H1 (cell line): ENCODE data around the gene SH3D19. TPM values are rescaled to one million over a fixed set of nuclear protein-coding genes. Genes with fewer than 3 reads are reported as not detected.

Experiments
- CTCF ChIA-PET: fragments of 300-600 bp; sonication (Branson Sonifier 250); formaldehyde crosslinking; loops from one replicate; lab custom pipeline; 2021; ENCODE audit not compliant: partially characterized antibody; lab: Charles Lee
- POLR2A ChIA-PET: fragments of 300-600 bp; sonication (Branson Sonifier 250); formaldehyde crosslinking; loops from one replicate; lab custom pipeline; 2021; ENCODE audit warnings: inconsistent platforms; ENCODE audit not compliant: partially characterized antibody; lab: Charles Lee
- DNase-seq, 2 experiments: peaks; one replicate each; pipeline versions ENCODE4 v3.0.0 to v3.0.0-alpha.2; 2010 to 2022; ENCODE audit warnings: low spot score in 2 of 2, low read depth in 1 of 2, mixed read lengths in 1 of 2
- FAIRE-seq: peaks from 2 replicates; lab custom pipeline; 2011; peaks lifted over from hg19 to GRCh38; lab: Jason Lieb, UNC
- H2AFZ ChIP-seq: 2 replicates; pipeline ENCODE4 v1.8.1; 2012; ENCODE audit warnings: low read length, inconsistent platforms
- H2AK5ac ChIP-seq: 2 replicates; pipeline ENCODE4 v1.6.1; 2013; ENCODE audit warnings: low read depth, low read length
- H2BK120ac ChIP-seq: replicated peaks from 2 replicates; pipeline ENCODE3; 2013; ENCODE audit warnings: low read depth, low read length, inconsistent platforms
- H2BK12ac ChIP-seq: 2 replicates; pipeline ENCODE4 v1.6.1; 2013; ENCODE audit warnings: low read depth, low read length
- H2BK15ac ChIP-seq: 2 replicates; pipeline ENCODE4 v1.6.1; 2013; ENCODE audit warnings: low read length
- H2BK20ac ChIP-seq: 2 replicates; pipeline ENCODE4 v1.6.1; 2013; ENCODE audit warnings: low read length
- H2BK5ac ChIP-seq: 2 replicates; pipeline ENCODE4 v1.6.1; 2013; ENCODE audit warnings: low read depth, low read length
- H3K14ac ChIP-seq: 2 replicates; pipeline ENCODE4 v1.6.1; 2013; ENCODE audit warnings: inconsistent platforms; ENCODE audit not compliant: insufficient read length
- H3K18ac ChIP-seq: 2 replicates; pipeline ENCODE4 v1.6.1; 2013; ENCODE audit warnings: low read length; ENCODE audit errors: extremely low read depth
- H3K23ac ChIP-seq: 2 replicates; pipeline ENCODE4 v1.6.1; 2013; ENCODE audit warnings: inconsistent platforms; ENCODE audit not compliant: insufficient read length
- H3K23me2 ChIP-seq: 2 replicates; pipeline ENCODE4 v1.6.1; 2013; ENCODE audit warnings: low read depth, low read length
- H3K27ac ChIP-seq: 2 replicates; pipeline ENCODE4 v1.6.1; 2011; ENCODE audit warnings: low read depth, low read length, inconsistent platforms
- H3K27me3 ChIP-seq, 4 experiments: replicated peaks in 1 of 4; 1 replicate in 1 of 4; 2 replicates in 3 of 4; pipeline versions ENCODE4 v1.6.1 to v1.8.1; 2011 to 2013; ENCODE audit warnings: low read length in 3 of 4, mild to moderate bottlenecking in 3 of 4, inconsistent platforms in 2 of 4, mixed read lengths in 2 of 4, moderate library complexity in 1 of 4; ENCODE audit not compliant: control insufficient read depth in 3 of 4, insufficient read depth in 3 of 4; ENCODE audit errors: extremely low read depth in 1 of 4
- H3K36me3 ChIP-seq, 4 experiments: 2 replicates each; pipeline versions ENCODE4 v1.6.1 to v1.8.1; 2011 to 2013; ENCODE audit warnings: mild to moderate bottlenecking in 4 of 4, low read length in 3 of 4, moderate library complexity in 2 of 4, control low read depth in 1 of 4, inconsistent platforms in 1 of 4; ENCODE audit not compliant: insufficient read depth in 4 of 4, control insufficient read depth in 2 of 4
- H3K4ac ChIP-seq: replicated peaks from 2 replicates; pipeline ENCODE3; 2013; ENCODE audit warnings: low read length, low read depth, mixed read lengths, inconsistent platforms; ENCODE audit not compliant: insufficient read length
- H3K4me1 ChIP-seq, 4 experiments: replicated peaks in 1 of 4; 1 replicate in 1 of 4; 2 replicates in 3 of 4; pipeline versions ENCODE4 v1.6.1 to v1.8.1; 2011 to 2013; ENCODE audit warnings: low read length in 3 of 4, inconsistent platforms in 2 of 4, mixed read lengths in 1 of 4; ENCODE audit not compliant: insufficient read depth in 4 of 4, control insufficient read depth in 3 of 4
- H3K4me2 ChIP-seq, 2 experiments: 2 replicates each; pipeline versions ENCODE4 v1.6.1 to v1.8.1; 2011 to 2013; ENCODE audit warnings: low read depth in 2 of 2, low read length in 2 of 2, control low read depth in 1 of 2, inconsistent platforms in 1 of 2, mild to moderate bottlenecking in 1 of 2; ENCODE audit not compliant: insufficient read depth in 1 of 2
- H3K4me3 ChIP-seq, 4 experiments: fragments of 200-600, 300-600 bp in 1 of 4; sonication (generic), shearing (Covaris generic), sonication (Bioruptor Twin) in 1 of 4; 2 replicates each; pipeline versions ENCODE4 v1.5.1 to v1.8.1; 2011 to 2016; ENCODE audit warnings: low read length in 4 of 4, low read depth in 3 of 4, control low read depth in 2 of 4, inconsistent platforms in 2 of 4, mild to moderate bottlenecking in 2 of 4, mixed read lengths in 1 of 4, moderate library complexity in 1 of 4; ENCODE audit not compliant: insufficient read depth in 2 of 4; ENCODE audit errors: extremely low read depth in 1 of 4
- H3K56ac ChIP-seq: replicated peaks from 2 replicates; pipeline ENCODE3; 2013; ENCODE audit warnings: low read depth, mild to moderate bottlenecking, mixed read lengths, low read length, inconsistent platforms; ENCODE audit not compliant: insufficient read length
- H3K79me1 ChIP-seq: 2 replicates; pipeline ENCODE4 v1.6.1; 2013; ENCODE audit warnings: low read depth, low read length, control low read depth
- H3K79me2 ChIP-seq, 2 experiments: 2 replicates each; pipeline versions ENCODE4 v1.6.1 to v1.8.1; 2012 to 2013; ENCODE audit warnings: low read length in 2 of 2, mild to moderate bottlenecking in 2 of 2, inconsistent platforms in 1 of 2; ENCODE audit not compliant: insufficient read depth in 2 of 2, control insufficient read depth in 1 of 2
- H3K9ac ChIP-seq, 4 experiments: replicated peaks in 1 of 4; 1 replicate in 1 of 4; 2 replicates in 3 of 4; pipeline versions ENCODE4 v1.6.1 to v1.8.1; 2011 to 2013; ENCODE audit warnings: low read depth in 3 of 4, low read length in 3 of 4, control low read depth in 2 of 4, mild to moderate bottlenecking in 2 of 4, moderate library complexity in 2 of 4, inconsistent platforms in 1 of 4; ENCODE audit errors: extremely low read depth in 1 of 4
- H3K9me3 ChIP-seq, 2 experiments: 2 replicates each; pipeline versions ENCODE4 v1.6.1 to v1.8.1; 2012 to 2013; ENCODE audit warnings: mild to moderate bottlenecking in 2 of 2, moderate library complexity in 2 of 2, control low read depth in 1 of 2, inconsistent platforms in 1 of 2, low read depth in 1 of 2, low read length in 1 of 2, mixed read lengths in 1 of 2; ENCODE audit not compliant: insufficient read depth in 2 of 2
- H4K20me1 ChIP-seq, 2 experiments: replicated peaks in 1 of 2; 2 replicates each; pipeline versions ENCODE3 to v1.8.1; 2011 to 2013; ENCODE audit warnings: inconsistent platforms in 2 of 2, low read length in 2 of 2, mild to moderate bottlenecking in 1 of 2; ENCODE audit not compliant: insufficient read depth in 2 of 2, control insufficient read depth in 1 of 2
- H4K5ac ChIP-seq: 2 replicates; pipeline ENCODE4 v1.6.1; 2013; ENCODE audit warnings: low read length, low read depth, mixed read lengths, inconsistent platforms; ENCODE audit not compliant: insufficient read length
- H4K8ac ChIP-seq: 2 replicates; pipeline ENCODE4 v1.8.0; 2013; ENCODE audit warnings: mild to moderate bottlenecking, moderate library complexity, low read length, inconsistent platforms; ENCODE audit not compliant: insufficient read depth; ENCODE audit errors: extremely low read depth
- H4K91ac ChIP-seq: replicated peaks from 2 replicates; pipeline ENCODE3; 2013; ENCODE audit warnings: low read length, mixed read lengths, inconsistent platforms; ENCODE audit not compliant: insufficient read length
- BACH1 ChIP-seq: IDR thresholded peaks from 2 replicates; pipeline ENCODE4 v1.6.1; 2012; ENCODE audit warnings: low read length, improper control_type of control experiment
- BRCA1 ChIP-seq: IDR thresholded peaks from 2 replicates; pipeline ENCODE4 v1.6.1; 2012; ENCODE audit warnings: low read depth, low read length, improper control_type of control experiment
- CEBPB ChIP-seq: IDR thresholded peaks from 2 replicates; pipeline ENCODE4 v1.6.1; 2012; ENCODE audit warnings: low read depth, low read length
- GABPA ChIP-seq: IDR thresholded peaks from 2 replicates; pipeline ENCODE4 v1.6.1; 2011; ENCODE audit warnings: mild to moderate bottlenecking, low read length, moderate library complexity, borderline replicate concordance; ENCODE audit not compliant: insufficient read depth
- GTF2F1 ChIP-seq: IDR thresholded peaks from 2 replicates; pipeline ENCODE4 v1.6.1; 2012; ENCODE audit warnings: low read depth, low read length, improper control_type of control experiment, borderline replicate concordance
- HDAC6 ChIP-seq: IDR thresholded peaks from one replicate; pipeline ENCODE4 v1.7.1; 2012; ENCODE audit warnings: low read depth, mild to moderate bottlenecking, inconsistent platforms, low read length, moderate library complexity
- JUN ChIP-seq: IDR thresholded peaks from 2 replicates; pipeline ENCODE4 v1.6.1; 2011; ENCODE audit warnings: low read depth, mild to moderate bottlenecking, improper control_type of control experiment, low read length
- NANOG ChIP-seq: IDR thresholded peaks from 2 replicates; pipeline ENCODE4 v1.6.1; 2011; ENCODE audit warnings: low read length, low read depth, mild to moderate bottlenecking, inconsistent platforms; ENCODE audit not compliant: insufficient read depth, poor library complexity, severe bottlenecking
- PHF8 ChIP-seq: fragments of 200-600 bp; sonication (generic); conservative IDR thresholded peaks from 2 replicates; pipeline ENCODE4 v1.7.1; 2012; ENCODE audit warnings: low read depth, mild to moderate bottlenecking, inconsistent platforms, low read length, moderate library complexity
- SAP30 ChIP-seq: fragments of 300-600 bp; sonication (generic); IDR thresholded peaks from 2 replicates; pipeline ENCODE4 v1.7.1; 2012; ENCODE audit warnings: low read length, moderate library complexity, mild to moderate bottlenecking, inconsistent platforms; ENCODE audit not compliant: insufficient read depth, insufficient replicate concordance
- SP1 ChIP-seq: IDR thresholded peaks from 2 replicates; pipeline ENCODE4 v1.6.1; 2011; ENCODE audit warnings: low read depth, low read length
- SRF ChIP-seq: IDR thresholded peaks from 2 replicates; pipeline ENCODE4 v1.6.1; 2011; ENCODE audit warnings: mild to moderate bottlenecking, low read depth, low read length, moderate library complexity
- TAF1 ChIP-seq: IDR thresholded peaks from 2 replicates; pipeline ENCODE4 v1.6.1; 2011; ENCODE audit warnings: mild to moderate bottlenecking, low read depth, low read length
- TBP ChIP-seq: IDR thresholded peaks from 2 replicates; pipeline ENCODE4 v1.6.1; 2011; ENCODE audit warnings: low read depth, low read length, improper control_type of control experiment
- TCF12 ChIP-seq: IDR thresholded peaks from 2 replicates; pipeline ENCODE4 v1.6.1; 2011; ENCODE audit warnings: low read depth, mild to moderate bottlenecking, low read length
- TEAD4 ChIP-seq: IDR thresholded peaks from 2 replicates; pipeline ENCODE4 v1.6.1; 2012; ENCODE audit warnings: low read depth, low read length, inconsistent platforms, mixed read lengths
- WGBS, 2 experiments: shearing (Covaris generic) in 1 of 2; methylation state at CpG; one replicate each; pipeline versions ENCODE4 v1.1.6 to v1.1.7; 2013 to 2015; ENCODE audit warnings: low lambda C conversion rate in 2 of 2, mixed read lengths in 2 of 2, inconsistent platforms in 1 of 2, low coverage in 1 of 2, missing lambda C conversion rate in 1 of 2; ENCODE audit not compliant: insufficient replicate concordance in 2 of 2, insufficient coverage in 1 of 2, insufficient read length in 1 of 2; ENCODE audit errors: extremely low coverage in 1 of 2, missing lambda C conversion rate in 1 of 2; 5-methylcytosine and 5-hydroxymethylcytosine counted together
- polyA plus RNA-seq, 7 experiments: library from polyadenylated mRNA; depleted of rRNA in 3 of 7; stranded (reverse) in 5 of 7; unstranded in 2 of 7; fragments of >200 nt in 5 of 7; fragments of 200-250 nt in 2 of 7; gene quantifications; 1 replicate in 5 of 7; 2 replicates in 1 of 7; 4 replicates in 1 of 7; pipeline versions ENCODE4 v1.2.1 to v1.2.3, GENCODE V29; 2011 to 2013; ENCODE audit warnings: missing spikeins in 2 of 7, mixed read lengths in 2 of 7
- total RNA-seq: library from RNA; stranded (reverse); fragmentation: NEBNext Ultra II Directional; extraction: Animal tissue kit (Norgen Biotek cat#: 25700); gene quantifications from 2 replicates; pipeline ENCODE4 v1.2.1, GENCODE V29; 2021

SH3D19 gene
- total and polyA plus RNA-seq, 2 of the 8 experiments (the other 6 are each of a cell fraction or from before 2014, with no cell fraction given) = 11.7 to 51.3 TPM

DNA sequence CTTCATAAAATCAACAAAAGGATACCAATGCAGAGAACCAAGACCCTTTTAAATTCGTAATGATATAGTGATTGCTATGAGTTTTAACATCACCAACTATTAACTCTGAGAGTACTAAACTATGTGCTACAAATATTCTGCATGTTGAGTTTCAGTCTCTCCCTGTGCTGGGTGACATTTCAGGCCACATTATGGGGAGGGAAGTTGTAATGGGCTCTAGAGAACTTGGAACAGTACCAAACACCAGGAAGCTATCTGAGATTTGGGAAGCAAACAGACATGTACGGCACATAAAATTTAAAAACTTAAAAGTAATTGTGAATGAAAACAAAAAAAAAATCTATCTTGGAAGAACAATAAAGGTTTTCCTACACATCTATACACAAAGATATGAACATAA, 108.1 kb downstream of the SH3D19 start:
- Histone ChIP-seq H3K9me3 (no peaks in the 10 kb centered on the region), H3K4me3 (no peak overlapping the region), H4K20me1 (no peaks in the 10 kb centered on the region), H3K18ac (no peak overlapping the region), H3K27me3 (no peaks in the 10 kb centered on the region), H3K4me1 (peaks cover 0 to 2% (median 0%) of the 10 kb centered on the region in 4 experiments; a peak in 1 of 7 replicates), H3K79me2 (no peaks in the 10 kb centered on the region), H2BK12ac (no peak overlapping the region), H2AK5ac (no peak overlapping the region), H4K5ac (no peak overlapping the region), H3K14ac (no peak overlapping the region), H3K27ac (no peak overlapping the region), H4K8ac (no peak overlapping the region), H2BK120ac (no peak overlapping the region), H2AFZ (no peak overlapping the region), H3K9ac (no peak overlapping the region), H3K36me3 (peaks cover 0 to 10% (median 0%) of the 10 kb centered on the region in 4 experiments; a peak in 1 of 8 replicates), H3K56ac (no peak overlapping the region), H2BK20ac (no peak overlapping the region), H3K4me2 (no peak overlapping the region), H3K23me2 (no peaks in the 10 kb centered on the region), H2BK15ac (no peak overlapping the region), H3K79me1 (no peaks in the 10 kb centered on the region), H3K23ac (no peak overlapping the region), H2BK5ac (no peak overlapping the region), H3K4ac (no peak overlapping the region), H4K91ac (no peak overlapping the region)
- FAIRE-seq (no peak), DNase-seq (no peak)
- 88% methylated on average over 2 of the region's 2 CpGs; no CpG with 5 or more reads in 1 of the 2 experiments for WGBS, 2 experiments
- CTCF ChIA-PET = interaction anchor here (0.7 kb wide), 1 partner anchor 478 kb away, joined by 3 read pairs; no protein-coding TSS in a partner anchor
- POLR2A ChIA-PET = interaction anchor here (0.5 kb wide), 1 partner anchor 112 kb away, joined by 3 read pairs; no protein-coding TSS in a partner anchor
- no peak for TF ChIP-seq BRCA1
- no peak for TF ChIP-seq HDAC6
- TF ChIP-seq GABPA = no peak
- TF ChIP-seq TEAD4 = no peak
- TF ChIP-seq TBP = no peak
- no peak for TF ChIP-seq NANOG
- TF ChIP-seq CEBPB = no peak
- TF ChIP-seq TCF12 = no peak
- no peak for TF ChIP-seq PHF8
- no peak for TF ChIP-seq SP1
- TF ChIP-seq BACH1 = no peak
- no peak for TF ChIP-seq JUN
- TF ChIP-seq TAF1 = no peak
- TF ChIP-seq GTF2F1 = no peak
- no peak for TF ChIP-seq SAP30
- TF ChIP-seq SRF = no peak
